Right lobe of liver (tissue), 4 donors: Measurements from ENCODE around the gene NEUROG1.

Source experiments
- CTCF ChIP-seq, 4 donors: fragments of 200-600 bp in 3 of 4; fragments of 450-650 bp in 1 of 4; IDR thresholded peaks; one replicate each; pipeline versions ENCODE4 v1.5.1 to v1.8.0; 2016 to 2022; ENCODE audit warnings: antibody characterized with exemption in 4 of 4, mild to moderate bottlenecking in 2 of 4
- POLR2A ChIP-seq: fragments of 450-650 bp; IDR thresholded peaks from one replicate; pipeline ENCODE4 v1.6.1; 2017; ENCODE audit warnings: antibody characterized with exemption, mild to moderate bottlenecking
- donor health status: DM: no; HTN: no; CAD: no.
- donor health status: DM: no; HTN: no; CAD: no.
- donor health status: DM: no; HTN: yes; CAD: no.

- TF ChIP-seq CTCF (IDR thresholded peaks at IDR 0.05) (no peak), POLR2A (no peak)
Observed at GRCh38 chr5:135492319-135492626, 43.5 kb downstream of the NEUROG1 start.
